A673 (cell line): Measurements from ENCODE around the gene PTH2. TPM values are rescaled to one million over a fixed set of nuclear protein-coding genes. Genes with fewer than 3 reads are reported as not detected.

ENCODE experiments used
- BruUV-seq: library from RNA; stranded (reverse); fragments of 400-500 nt; replicated peaks from 2 replicates; lab custom pipeline; 2021; lab: Mats Ljungman, UMichigan
- CTCF ChIA-PET: fragments of 300-600 bp; sonication (Branson Sonifier 250); formaldehyde crosslinking; loops from one replicate; lab custom pipeline; 2022; ENCODE audit warnings: antibody characterized with exemption; lab: Charles Lee
- POLR2A ChIA-PET: fragments of 300-600 bp; sonication (Branson Sonifier 250); formaldehyde crosslinking; loops from one replicate; lab custom pipeline; 2022; ENCODE audit warnings: antibody characterized with exemption; ENCODE audit not compliant: low non-redundant PET; lab: Charles Lee
- DNase-seq: peaks from one replicate; pipeline ENCODE4 v3.0.0-alpha.2; 2015; ENCODE audit warnings: low spot score
- H3K27ac ChIP-seq: fragments of 200-600 bp; sonication (generic); 2 replicates; pipeline ENCODE4 v1.5.1; 2016; ENCODE audit warnings: mixed run types, low read depth, mild to moderate bottlenecking, mixed read lengths, antibody characterized with exemption, low read length; ENCODE audit not compliant: poor library complexity, severe bottlenecking
- H3K27me3 ChIP-seq: fragments of 200-600 bp; sonication (generic); replicated peaks from 2 replicates; pipeline ENCODE4 v1.6.1; 2017; ENCODE audit warnings: mixed run types, low read depth, mild to moderate bottlenecking, mixed read lengths, antibody characterized with exemption, low read length; ENCODE audit not compliant: insufficient read depth, poor library complexity
- H3K36me3 ChIP-seq: fragments of 200-600 bp; sonication (generic); 2 replicates; pipeline ENCODE4 v1.6.1; 2016; ENCODE audit warnings: mixed run types, mild to moderate bottlenecking, mixed read lengths, antibody characterized with exemption, low read length; ENCODE audit not compliant: insufficient read depth, poor library complexity, severe bottlenecking
- H3K4me1 ChIP-seq: fragments of 200-600 bp; sonication (generic); 2 replicates; pipeline ENCODE4 v1.6.1; 2017; ENCODE audit warnings: mixed run types, mild to moderate bottlenecking, mixed read lengths, antibody characterized with exemption, low read length; ENCODE audit not compliant: insufficient read depth, poor library complexity, severe bottlenecking
- H3K4me3 ChIP-seq: fragments of 200-600 bp; sonication (generic); 2 replicates; pipeline ENCODE4 v1.5.1; 2016; ENCODE audit warnings: low read depth, mixed run types, mild to moderate bottlenecking, mixed read lengths, low read length; ENCODE audit not compliant: poor library complexity, severe bottlenecking
- H3K9me3 ChIP-seq: fragments of 200-600 bp; sonication (generic); 2 replicates; pipeline ENCODE4 v1.6.1; 2016; ENCODE audit warnings: mixed run types, low read depth, mild to moderate bottlenecking, mixed read lengths, antibody characterized with exemption, low read length; ENCODE audit not compliant: poor library complexity, severe bottlenecking
- CTCF ChIP-seq: fragments of 300-800, 200-600 bp; sonication (generic); conservative IDR thresholded peaks from 2 replicates; pipeline ENCODE4 v1.5.1; 2017; ENCODE audit warnings: low read depth, mild to moderate bottlenecking, antibody characterized with exemption, low read length, moderate library complexity, mixed read lengths
- EZH2 ChIP-seq: fragments of 200-600 bp; sonication (generic); IDR thresholded peaks from 2 replicates; pipeline ENCODE4 v1.6.1; 2017; ENCODE audit warnings: borderline replicate concordance, low read depth, mild to moderate bottlenecking, mixed read lengths, antibody characterized with exemption, low read length; ENCODE audit not compliant: poor library complexity, severe bottlenecking
- intact Hi-C: fragments of 100-400 bp; cut with micrococcal nuclease; formaldehyde crosslinking; loops from one replicate; pipeline ENCODE4 v1.10.0; 2022; ENCODE audit not compliant: unreplicated experiment
- total RNA-seq: library from RNA; stranded (reverse); gene quantifications from 2 replicates; pipeline ENCODE4 v1.2.3, GENCODE V29; 2021

PTH2 gene
- total RNA-seq, 1 experiment from 2014 or later: not detected

GRCh38 chr19:49469828-49470614 is 46.8 kb upstream of the PTH2 start:
- TF ChIP-seq CTCF: peak; percentile 37
- no peak for TF ChIP-seq EZH2
- peaks cover 15% of the 10 kb centered on the region for H3K4me1 ChIP-seq
- H3K27ac ChIP-seq: no peak overlapping the region
- no peaks in the 10 kb centered on the region for H3K27me3 ChIP-seq
- H3K4me3 ChIP-seq: no peak overlapping the region
- no peak for DNase-seq
- POLR2A ChIA-PET: no interaction called here
- no peaks in the 10 kb centered on the region for H3K9me3 ChIP-seq
- BruUV-seq: no TSS peak
- CTCF ChIA-PET: interaction anchor here (0.6 kb wide), 2 partner anchors 21 to 40 kb away, joined by 3 to 4 read pairs; no protein-coding TSS in a partner anchor
- H3K36me3 ChIP-seq: no peaks in the 10 kb centered on the region
- intact Hi-C loops: no loop called here

- ChIA-PET POLR2A (no interaction called here), CTCF (interaction anchor here (0.5 kb wide), 1 partner anchor 93 kb away, joined by 3 read pairs; no protein-coding TSS in a partner anchor)
- peak; percentile 94 for DNase-seq
- Histone ChIP-seq H3K27ac (no peak overlapping the region), H3K27me3 (no peaks in the 10 kb centered on the region), H3K36me3 (no peaks in the 10 kb centered on the region), H3K9me3 (no peaks in the 10 kb centered on the region), H3K4me3 (no peak overlapping the region), H3K4me1 (peaks cover 8% of the 10 kb centered on the region)
- intact Hi-C loops: no loop called here
- no TSS peak for BruUV-seq
- TF ChIP-seq EZH2 (no peak), CTCF (no peak)
Measured at GRCh38 chr19:49468746-49469447, 45.7 kb upstream of the PTH2 start.

DNA sequence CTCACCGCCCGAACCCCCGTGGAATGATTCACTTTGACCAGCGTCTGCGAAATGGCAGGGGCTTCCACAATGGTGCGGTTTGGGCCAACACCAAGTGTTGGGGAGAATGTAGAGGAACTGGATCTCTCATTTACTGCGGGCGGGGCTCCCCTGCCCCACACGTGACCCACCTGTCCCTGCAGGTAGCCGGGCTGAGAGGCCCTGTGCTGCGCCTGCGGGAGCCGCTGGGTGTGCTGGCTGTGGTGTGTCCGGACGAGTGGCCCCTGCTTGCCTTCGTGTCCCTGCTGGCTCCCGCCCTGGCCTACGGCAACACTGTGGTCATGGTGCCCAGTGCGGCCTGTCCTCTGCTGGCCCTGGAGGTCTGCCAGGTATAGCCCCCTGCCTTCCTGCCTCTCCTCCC is 45.0 kb upstream of the PTH2 start:
- no peaks in the 10 kb centered on the region for H3K36me3 ChIP-seq
- no peaks in the 10 kb centered on the region for H3K27me3 ChIP-seq
- ChIA-PET POLR2A (no interaction called here), CTCF (no interaction called here)
- peaks cover 8% of the 10 kb centered on the region for H3K4me1 ChIP-seq
- no TSS peak for BruUV-seq
- no peak for DNase-seq
- no peak overlapping the region for H3K27ac ChIP-seq
- intact Hi-C loops: no loop called here
- no peaks in the 10 kb centered on the region for H3K9me3 ChIP-seq
- H3K4me3 ChIP-seq: no peak overlapping the region
- TF ChIP-seq CTCF (no peak), EZH2 (no peak)
